ENCODE data around the gene CDC34.

DNA sequence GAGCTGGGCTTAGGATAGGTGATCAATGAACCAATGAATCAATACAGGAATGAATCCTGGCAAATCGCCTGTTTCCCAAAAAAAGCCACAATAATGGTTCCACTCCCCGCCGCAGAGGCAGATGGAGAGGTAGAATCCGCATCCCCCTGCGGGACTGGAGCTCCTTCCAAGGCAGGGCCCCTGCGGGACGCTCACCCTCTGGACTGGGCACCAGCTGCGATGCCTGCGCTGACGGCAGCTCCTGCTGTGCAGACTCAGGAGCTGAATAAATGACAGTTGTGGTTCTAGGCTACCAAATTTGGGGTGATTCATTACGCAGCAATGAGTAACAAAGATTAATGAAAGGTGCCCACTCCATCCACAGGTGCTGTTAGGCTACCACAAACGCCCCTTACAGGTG lies 8.8 kb upstream of the CDC34 start:
- TF ChIP-seq POLR2AphosphoS5 (IDR thresholded peaks at IDR 0.05; ENCODE audit: low read depth, low read length) (no peak), POLR2A (IDR thresholded peaks at IDR 0.05; ENCODE audit: low read depth, low read length) (no peak), TAF1 (IDR thresholded peaks at IDR 0.05; ENCODE audit: borderline replicate concordance, low read depth, low read length) (no peak)

Measured in GM12892 (cell line).